HEK293 (cell line): ENCODE measurements around the gene GPC2.

Experiments
- TF ChIP-seq, protein P1 (sequence below): fragments of 450-650 bp; formaldehyde crosslinking; IDR thresholded peaks from 2 replicates; pipeline ENCODE4 v1.5.1; 2016; ENCODE audit warnings: missing biosample characterization, missing genetic modification characterization
- TF ChIP-seq, protein P2 (sequence below): fragments of 450-650 bp; formaldehyde crosslinking; IDR thresholded peaks from 2 replicates; pipeline ENCODE4 v1.5.1; 2016; ENCODE audit warnings: missing biosample characterization, missing genetic modification characterization

DNA sequence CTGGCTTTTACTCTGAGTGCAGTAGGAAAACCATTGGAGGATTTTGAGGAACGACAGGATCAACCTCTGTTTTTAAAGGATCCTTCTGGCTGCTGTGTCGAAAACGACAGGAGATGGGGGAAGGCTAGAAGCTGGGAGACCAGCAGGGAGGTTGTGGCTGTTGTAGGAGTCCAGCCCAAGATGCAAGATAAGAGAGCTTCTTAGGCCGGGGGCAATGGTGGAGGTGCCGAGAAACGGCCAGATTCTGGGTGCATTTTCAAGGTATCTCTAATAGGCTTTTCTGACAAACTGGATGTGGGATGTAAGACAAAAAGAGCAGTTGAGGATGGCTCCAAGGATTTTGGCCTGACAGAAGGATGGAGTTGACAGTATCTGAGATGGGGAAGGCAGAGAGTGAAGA is 32.3 kb upstream of the GPC2 start:
- TF ChIP-seq, protein P1, sequence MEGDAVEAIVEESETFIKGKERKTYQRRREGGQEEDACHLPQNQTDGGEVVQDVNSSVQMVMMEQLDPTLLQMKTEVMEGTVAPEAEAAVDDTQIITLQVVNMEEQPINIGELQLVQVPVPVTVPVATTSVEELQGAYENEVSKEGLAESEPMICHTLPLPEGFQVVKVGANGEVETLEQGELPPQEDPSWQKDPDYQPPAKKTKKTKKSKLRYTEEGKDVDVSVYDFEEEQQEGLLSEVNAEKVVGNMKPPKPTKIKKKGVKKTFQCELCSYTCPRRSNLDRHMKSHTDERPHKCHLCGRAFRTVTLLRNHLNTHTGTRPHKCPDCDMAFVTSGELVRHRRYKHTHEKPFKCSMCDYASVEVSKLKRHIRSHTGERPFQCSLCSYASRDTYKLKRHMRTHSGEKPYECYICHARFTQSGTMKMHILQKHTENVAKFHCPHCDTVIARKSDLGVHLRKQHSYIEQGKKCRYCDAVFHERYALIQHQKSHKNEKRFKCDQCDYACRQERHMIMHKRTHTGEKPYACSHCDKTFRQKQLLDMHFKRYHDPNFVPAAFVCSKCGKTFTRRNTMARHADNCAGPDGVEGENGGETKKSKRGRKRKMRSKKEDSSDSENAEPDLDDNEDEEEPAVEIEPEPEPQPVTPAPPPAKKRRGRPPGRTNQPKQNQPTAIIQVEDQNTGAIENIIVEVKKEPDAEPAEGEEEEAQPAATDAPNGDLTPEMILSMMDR (tag by site-specific recombination): no peak
- TF ChIP-seq, protein P2, sequence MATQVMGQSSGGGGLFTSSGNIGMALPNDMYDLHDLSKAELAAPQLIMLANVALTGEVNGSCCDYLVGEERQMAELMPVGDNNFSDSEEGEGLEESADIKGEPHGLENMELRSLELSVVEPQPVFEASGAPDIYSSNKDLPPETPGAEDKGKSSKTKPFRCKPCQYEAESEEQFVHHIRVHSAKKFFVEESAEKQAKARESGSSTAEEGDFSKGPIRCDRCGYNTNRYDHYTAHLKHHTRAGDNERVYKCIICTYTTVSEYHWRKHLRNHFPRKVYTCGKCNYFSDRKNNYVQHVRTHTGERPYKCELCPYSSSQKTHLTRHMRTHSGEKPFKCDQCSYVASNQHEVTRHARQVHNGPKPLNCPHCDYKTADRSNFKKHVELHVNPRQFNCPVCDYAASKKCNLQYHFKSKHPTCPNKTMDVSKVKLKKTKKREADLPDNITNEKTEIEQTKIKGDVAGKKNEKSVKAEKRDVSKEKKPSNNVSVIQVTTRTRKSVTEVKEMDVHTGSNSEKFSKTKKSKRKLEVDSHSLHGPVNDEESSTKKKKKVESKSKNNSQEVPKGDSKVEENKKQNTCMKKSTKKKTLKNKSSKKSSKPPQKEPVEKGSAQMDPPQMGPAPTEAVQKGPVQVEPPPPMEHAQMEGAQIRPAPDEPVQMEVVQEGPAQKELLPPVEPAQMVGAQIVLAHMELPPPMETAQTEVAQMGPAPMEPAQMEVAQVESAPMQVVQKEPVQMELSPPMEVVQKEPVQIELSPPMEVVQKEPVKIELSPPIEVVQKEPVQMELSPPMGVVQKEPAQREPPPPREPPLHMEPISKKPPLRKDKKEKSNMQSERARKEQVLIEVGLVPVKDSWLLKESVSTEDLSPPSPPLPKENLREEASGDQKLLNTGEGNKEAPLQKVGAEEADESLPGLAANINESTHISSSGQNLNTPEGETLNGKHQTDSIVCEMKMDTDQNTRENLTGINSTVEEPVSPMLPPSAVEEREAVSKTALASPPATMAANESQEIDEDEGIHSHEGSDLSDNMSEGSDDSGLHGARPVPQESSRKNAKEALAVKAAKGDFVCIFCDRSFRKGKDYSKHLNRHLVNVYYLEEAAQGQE (tag by site-specific recombination): no peak
